Activated CD8-positive, alpha-beta T cell treated with anti-CD3 and anti-CD28 coated beads for 36 hours (primary cell): Measurements from ENCODE around the gene RBMS3. TPM values are rescaled to one million over a fixed set of nuclear protein-coding genes. Genes with fewer than 3 reads are reported as not detected.

Experiments
- ATAC-seq: fragments of 200-7000 bp; cut with Tn5 transposase; one replicate; pipeline ENCODE4 v1.10.0; 2021; ENCODE audit warnings: mild to moderate bottlenecking, moderate library complexity
- CTCF ChIA-PET: fragments of 350-600 bp; sonication (Branson Sonifier 250); formaldehyde crosslinking; loops from one replicate; lab custom pipeline; 2021; ENCODE audit warnings: antibody characterized with exemption; lab: Charles Lee
- POLR2A ChIA-PET: fragments of 350-600 bp; sonication (Branson Sonifier 250); formaldehyde crosslinking; loops from one replicate; lab custom pipeline; 2021; ENCODE audit warnings: antibody characterized with exemption; lab: Charles Lee
- DNase-seq: peaks from one replicate; pipeline ENCODE4 v3.0.0-alpha.2; 2020
- H3K27ac Mint-ChIP-seq: one replicate; pipeline ENCODE4 v1.8.0; 2021; ENCODE audit warnings: mild to moderate bottlenecking, mixed read lengths
- H3K27me3 Mint-ChIP-seq: one replicate; pipeline ENCODE4 v1.8.0; 2021; ENCODE audit warnings: mixed read lengths
- H3K36me3 Mint-ChIP-seq: one replicate; pipeline ENCODE4 v1.8.0; 2021; ENCODE audit warnings: low read depth, mixed read lengths
- H3K4me1 Mint-ChIP-seq: one replicate; pipeline ENCODE4 v1.8.0; 2021; ENCODE audit warnings: low read depth, mixed read lengths
- H3K4me3 Mint-ChIP-seq: one replicate; pipeline ENCODE4 v1.8.0; 2021; ENCODE audit warnings: mild to moderate bottlenecking, moderate library complexity, mixed read lengths
- H3K9me3 Mint-ChIP-seq: one replicate; pipeline ENCODE4 v1.8.0; 2021; ENCODE audit warnings: mixed read lengths
- intact Hi-C: fragments of 100-400 bp; cut with micrococcal nuclease; formaldehyde crosslinking; loops from one replicate; pipeline ENCODE4 v1.10.0; 2022
- total RNA-seq, 2 experiments: library from RNA; stranded (reverse); gene quantifications; one replicate each; pipeline ENCODE4 v1.2.3, GENCODE V29; 2021
- TF ChIP-seq, protein P1 (sequence below): fragments of 200-600 bp; IDR thresholded peaks from one replicate; pipeline ENCODE4 v1.8.0; 2022; ENCODE audit warnings: antibody characterized with exemption, mild to moderate bottlenecking

Gene RBMS3
- total RNA-seq, 2 experiments from 2014 or later = 2.3 to 2.8 TPM

DNA sequence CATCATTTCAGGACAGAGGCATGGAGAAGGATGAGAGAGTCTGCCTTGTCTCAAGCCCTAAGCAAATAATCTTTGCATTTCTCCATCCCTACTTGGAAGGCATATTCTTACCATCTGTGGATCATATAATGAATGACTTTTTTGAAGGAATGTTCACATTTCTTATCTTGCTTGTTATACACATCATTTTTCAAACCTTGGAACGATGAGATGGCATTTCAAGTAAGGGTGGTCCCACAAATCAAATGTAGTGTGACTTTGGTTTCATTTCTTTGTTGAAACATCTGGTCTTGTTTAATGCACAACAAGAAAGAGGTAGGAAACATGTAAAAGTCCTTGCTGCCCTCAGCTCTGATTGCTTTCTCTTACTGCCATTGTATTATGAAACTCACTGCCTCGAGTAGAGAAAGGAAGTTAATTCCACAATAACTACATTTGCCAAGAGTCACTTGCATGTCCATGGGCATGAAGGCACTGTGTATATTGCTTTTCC, 32.1 kb downstream of the RBMS3 start:
- DNase-seq (no peak), ATAC-seq (no peak)
- Mint-ChIP-seq H3K27me3 (peaks cover 2% of the 10 kb centered on the region), H3K9me3 (no peaks in the 10 kb centered on the region), H3K4me3 (no peak overlapping the region), H3K27ac (no peak overlapping the region), H3K4me1 (no peaks in the 10 kb centered on the region), H3K36me3 (no peaks in the 10 kb centered on the region)
- ChIA-PET POLR2A (no interaction called here), CTCF (no interaction called here)
- TF ChIP-seq, protein P1, sequence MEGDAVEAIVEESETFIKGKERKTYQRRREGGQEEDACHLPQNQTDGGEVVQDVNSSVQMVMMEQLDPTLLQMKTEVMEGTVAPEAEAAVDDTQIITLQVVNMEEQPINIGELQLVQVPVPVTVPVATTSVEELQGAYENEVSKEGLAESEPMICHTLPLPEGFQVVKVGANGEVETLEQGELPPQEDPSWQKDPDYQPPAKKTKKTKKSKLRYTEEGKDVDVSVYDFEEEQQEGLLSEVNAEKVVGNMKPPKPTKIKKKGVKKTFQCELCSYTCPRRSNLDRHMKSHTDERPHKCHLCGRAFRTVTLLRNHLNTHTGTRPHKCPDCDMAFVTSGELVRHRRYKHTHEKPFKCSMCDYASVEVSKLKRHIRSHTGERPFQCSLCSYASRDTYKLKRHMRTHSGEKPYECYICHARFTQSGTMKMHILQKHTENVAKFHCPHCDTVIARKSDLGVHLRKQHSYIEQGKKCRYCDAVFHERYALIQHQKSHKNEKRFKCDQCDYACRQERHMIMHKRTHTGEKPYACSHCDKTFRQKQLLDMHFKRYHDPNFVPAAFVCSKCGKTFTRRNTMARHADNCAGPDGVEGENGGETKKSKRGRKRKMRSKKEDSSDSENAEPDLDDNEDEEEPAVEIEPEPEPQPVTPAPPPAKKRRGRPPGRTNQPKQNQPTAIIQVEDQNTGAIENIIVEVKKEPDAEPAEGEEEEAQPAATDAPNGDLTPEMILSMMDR = no peak
- intact Hi-C loops = no loop called here

DNA sequence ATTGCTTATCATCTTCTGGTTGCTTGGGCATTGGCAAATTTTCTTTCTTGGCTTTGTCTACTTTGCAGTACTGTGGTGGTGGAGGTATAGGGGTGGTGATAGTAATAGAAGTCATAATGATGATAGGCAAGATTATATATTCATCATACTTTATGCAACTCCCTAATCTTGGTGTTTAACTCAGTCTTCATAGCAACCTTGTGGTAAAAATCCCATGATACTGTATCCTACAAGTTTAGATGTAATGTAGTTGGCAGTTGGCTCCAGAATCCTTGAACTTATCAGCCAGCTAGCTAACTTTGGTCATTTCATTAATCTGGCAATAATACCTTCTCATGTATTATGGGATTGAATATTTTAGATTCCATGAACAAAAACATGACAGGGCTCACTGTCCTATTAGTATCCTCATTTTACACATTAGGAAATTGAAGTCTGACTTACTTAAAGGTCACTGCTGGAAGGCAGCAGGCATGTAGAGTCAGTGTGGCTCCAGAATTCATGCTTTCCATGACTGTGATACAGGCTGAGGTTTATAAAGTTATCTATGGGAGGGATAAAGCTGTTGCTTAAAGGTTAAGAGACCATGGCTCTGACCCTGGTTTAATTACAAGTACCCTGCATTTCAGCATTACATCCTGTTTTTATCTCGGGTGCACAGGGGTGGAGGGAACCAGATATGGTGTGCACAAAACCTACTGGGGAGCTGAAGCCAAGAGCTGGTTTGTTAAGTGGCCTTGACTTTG, 33.3 kb downstream of the RBMS3 start:
- TF ChIP-seq, protein P1 = no peak
- Mint-ChIP-seq H3K9me3 (no peaks in the 10 kb centered on the region), H3K27ac (no peak overlapping the region), H3K36me3 (no peaks in the 10 kb centered on the region), H3K27me3 (peaks cover 4% of the 10 kb centered on the region), H3K4me1 (no peaks in the 10 kb centered on the region), H3K4me3 (no peak overlapping the region)
- DNase-seq (no peak), ATAC-seq (no peak)
- ChIA-PET CTCF (no interaction called here), POLR2A (interaction anchor here (0.7 kb wide), 1 partner anchor 16 kb away, joined by 3 read pairs; no protein-coding TSS in a partner anchor)
- intact Hi-C loops = no loop called here

DNA sequence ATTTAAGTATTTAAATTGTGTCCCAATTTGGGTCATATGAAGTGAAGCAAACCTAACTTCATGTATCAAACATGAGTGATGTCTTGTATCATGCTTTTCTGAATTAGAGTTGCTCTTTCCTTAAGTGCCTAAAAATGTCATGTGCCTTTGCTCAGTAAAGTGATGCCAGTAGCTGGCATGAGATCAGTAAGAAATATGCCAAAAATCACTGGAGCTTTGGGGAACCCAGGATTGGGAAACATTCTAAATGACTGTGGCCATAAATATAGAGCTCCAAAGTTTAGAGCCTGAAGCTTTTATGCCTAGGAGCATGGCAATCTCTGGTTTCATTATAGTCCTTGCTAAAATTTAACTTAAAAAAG, 33.8 kb downstream of the RBMS3 start:
- Mint-ChIP-seq H3K27me3 (peaks cover 4% of the 10 kb centered on the region), H3K36me3 (no peaks in the 10 kb centered on the region), H3K4me1 (no peaks in the 10 kb centered on the region), H3K4me3 (no peak overlapping the region), H3K9me3 (no peaks in the 10 kb centered on the region), H3K27ac (no peak overlapping the region)
- CTCF ChIA-PET = no interaction called here
- POLR2A ChIA-PET = interaction anchor here (0.7 kb wide), 1 partner anchor 15 kb away, joined by 3 read pairs; no protein-coding TSS in a partner anchor
- intact Hi-C loops = no loop called here
- no peak for ATAC-seq
- TF ChIP-seq, protein P1 = no peak
- DNase-seq = no peak

DNA sequence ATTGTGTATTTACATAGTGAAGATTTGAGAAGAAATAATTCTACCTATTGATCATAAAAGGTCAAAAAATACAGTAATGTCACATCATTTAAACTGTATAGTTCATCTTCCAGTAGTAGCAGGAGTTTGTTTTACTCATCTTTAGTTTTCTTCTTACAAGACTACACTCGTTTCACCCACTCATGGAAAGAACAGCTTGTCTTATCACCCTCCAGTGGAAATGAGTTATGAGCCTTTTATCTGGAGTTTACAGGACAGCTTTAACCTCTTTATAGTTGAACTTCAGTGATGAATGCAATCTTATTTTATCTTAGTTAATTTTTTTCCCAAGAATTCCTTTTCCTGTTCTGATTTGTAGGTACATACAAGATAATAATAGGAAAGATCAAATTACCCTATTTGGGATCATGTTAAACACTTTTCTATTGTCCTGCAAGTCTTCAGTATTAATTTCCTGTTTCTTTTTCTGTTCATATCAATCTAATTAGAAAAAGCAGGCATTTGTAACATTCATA, 36.8 kb downstream of the RBMS3 start:
- POLR2A ChIA-PET = no interaction called here
- no peak for ATAC-seq
- no peak for DNase-seq
- Mint-ChIP-seq H3K9me3 (no peaks in the 10 kb centered on the region), H3K27me3 (peaks cover 4% of the 10 kb centered on the region), H3K36me3 (no peaks in the 10 kb centered on the region), H3K4me3 (no peak overlapping the region), H3K27ac (no peak overlapping the region), H3K4me1 (no peaks in the 10 kb centered on the region)
- CTCF ChIA-PET = interaction anchor here (1.3 kb wide), 1 partner anchor 9 kb away, joined by 3 read pairs; no protein-coding TSS in a partner anchor
- intact Hi-C loops = no loop called here
- TF ChIP-seq, protein P1 = no peak

DNA sequence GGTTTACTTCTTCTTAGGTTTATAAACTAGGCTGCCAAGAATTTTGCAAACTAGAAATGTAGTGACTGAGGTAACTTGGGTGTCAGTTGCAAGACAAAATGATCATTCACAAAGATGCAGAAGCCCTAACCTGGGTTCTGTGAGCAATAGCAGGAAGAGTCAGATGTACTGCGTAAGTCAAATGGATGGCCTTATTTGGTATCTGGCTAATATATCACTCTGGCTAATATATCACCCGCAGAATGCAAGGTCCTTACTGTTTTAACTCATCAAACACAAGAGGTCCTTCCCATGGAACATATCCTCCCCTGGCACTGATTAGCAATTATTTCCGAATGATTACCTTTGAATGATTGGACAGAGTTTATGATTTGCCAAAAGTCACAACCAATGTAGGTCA, 37.4 kb downstream of the RBMS3 start:
- Mint-ChIP-seq H3K4me1 (no peaks in the 10 kb centered on the region), H3K36me3 (no peaks in the 10 kb centered on the region), H3K27ac (no peak overlapping the region), H3K4me3 (no peak overlapping the region), H3K27me3 (peaks cover 4% of the 10 kb centered on the region), H3K9me3 (no peaks in the 10 kb centered on the region)
- no peak for ATAC-seq
- ChIA-PET CTCF (no interaction called here), POLR2A (no interaction called here)
- no peak for DNase-seq
- TF ChIP-seq, protein P1 = no peak
- intact Hi-C loops = no loop called here
